ENCODE results near the gene TEX52. TPM values are rescaled to one million over a fixed set of nuclear protein-coding genes. Genes with fewer than 3 reads are reported as not detected.

Gene TEX52
- total RNA-seq, 4 donors from 2014 or later = not detected

DNA sequence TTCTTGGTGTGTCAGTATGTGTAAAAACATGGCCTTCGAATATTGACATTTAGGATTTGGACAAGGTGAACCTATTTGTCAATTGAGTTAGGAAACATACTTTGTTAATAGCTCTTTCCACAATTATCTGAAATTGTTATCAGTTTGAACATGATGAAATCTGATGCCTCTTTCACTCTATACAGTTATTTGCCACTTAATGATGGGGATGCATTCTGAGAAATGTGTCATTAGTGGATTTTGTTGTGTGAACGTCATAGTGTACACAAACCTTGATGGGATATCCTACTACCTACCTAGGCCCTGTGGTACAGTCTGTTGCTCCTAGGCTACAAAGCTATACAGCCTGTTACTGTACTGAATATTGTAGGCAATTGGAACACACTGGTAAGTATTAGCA lies 38.7 kb upstream of the TEX52 start:
- WGBS, 2 donors (ENCODE audit: low coverage in 1 of 2) = 79 to 86% methylated on average over 2 of the region's 2 CpGs
- intact Hi-C loops (cut with DNase I; ENCODE audit: low total_unique reads) = no loop called here
- in situ Hi-C loops (cut with MboI; ENCODE audit: low pct_ligation_motif_present in 1 of 4, low pct_unique_long_range_greater_than_20kb in 1 of 4, low sequenced_read_pairs in 3 of 4) = no loop called here
- TF ChIP-seq EP300 (IDR thresholded peaks at IDR 0.05; ENCODE audit: low read depth) = no peak
- TF ChIP-seq POLR2A (IDR thresholded peaks at IDR 0.05) = no peak
- TF ChIP-seq POLR2AphosphoS5 (IDR thresholded peaks at IDR 0.05) = no peak
- TF ChIP-seq, protein P1, sequence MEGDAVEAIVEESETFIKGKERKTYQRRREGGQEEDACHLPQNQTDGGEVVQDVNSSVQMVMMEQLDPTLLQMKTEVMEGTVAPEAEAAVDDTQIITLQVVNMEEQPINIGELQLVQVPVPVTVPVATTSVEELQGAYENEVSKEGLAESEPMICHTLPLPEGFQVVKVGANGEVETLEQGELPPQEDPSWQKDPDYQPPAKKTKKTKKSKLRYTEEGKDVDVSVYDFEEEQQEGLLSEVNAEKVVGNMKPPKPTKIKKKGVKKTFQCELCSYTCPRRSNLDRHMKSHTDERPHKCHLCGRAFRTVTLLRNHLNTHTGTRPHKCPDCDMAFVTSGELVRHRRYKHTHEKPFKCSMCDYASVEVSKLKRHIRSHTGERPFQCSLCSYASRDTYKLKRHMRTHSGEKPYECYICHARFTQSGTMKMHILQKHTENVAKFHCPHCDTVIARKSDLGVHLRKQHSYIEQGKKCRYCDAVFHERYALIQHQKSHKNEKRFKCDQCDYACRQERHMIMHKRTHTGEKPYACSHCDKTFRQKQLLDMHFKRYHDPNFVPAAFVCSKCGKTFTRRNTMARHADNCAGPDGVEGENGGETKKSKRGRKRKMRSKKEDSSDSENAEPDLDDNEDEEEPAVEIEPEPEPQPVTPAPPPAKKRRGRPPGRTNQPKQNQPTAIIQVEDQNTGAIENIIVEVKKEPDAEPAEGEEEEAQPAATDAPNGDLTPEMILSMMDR (IDR thresholded peaks at IDR 0.05) = no peak
- Histone ChIP-seq H3K27ac (peak overlapping the region in 1 of 4 donors; percentile 35), H3K9me3 (no peaks in the 10 kb centered on the region), H3K27me3 (no peaks in the 10 kb centered on the region), H3K36me3 (no peaks in the 10 kb centered on the region), H3K4me1 (peaks cover 0 to 21% (median 14%) of the 10 kb centered on the region in 4 donors), H3K4me3 (no peak overlapping the region)
- DNase-seq = no peak

DNA sequence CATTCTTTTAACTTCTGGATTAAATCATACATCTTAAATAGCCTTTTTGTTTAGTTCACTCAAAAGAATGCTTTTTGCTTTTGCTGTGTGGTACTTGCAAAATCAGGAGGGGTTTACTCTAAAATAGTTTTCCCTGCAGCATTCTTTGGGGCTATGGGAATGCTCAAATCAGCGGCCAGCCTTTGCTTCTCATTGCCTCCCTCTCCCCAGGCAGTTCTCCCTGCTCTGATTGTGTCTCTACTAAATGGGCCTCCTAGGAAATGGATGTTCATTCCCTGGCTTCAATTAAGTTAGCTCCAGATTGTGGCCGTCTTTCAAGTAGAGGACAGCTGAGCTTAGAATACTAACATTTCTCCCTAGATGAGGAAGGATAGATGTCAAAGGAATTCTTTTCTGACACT lies 38.2 kb upstream of the TEX52 start:
- Histone ChIP-seq H3K9me3 (no peaks in the 10 kb centered on the region), H3K36me3 (no peaks in the 10 kb centered on the region), H3K27ac (peak overlapping the region in 2 of 4 donors; percentile 24 to 35), H3K4me1 (peaks cover 3 to 24% (median 18%) of the 10 kb centered on the region in 4 donors), H3K4me3 (no peak overlapping the region), H3K27me3 (no peaks in the 10 kb centered on the region)
- intact Hi-C loops (cut with DNase I; ENCODE audit: low total_unique reads) = no loop called here
- in situ Hi-C loops (cut with MboI; ENCODE audit: low pct_ligation_motif_present in 1 of 4, low pct_unique_long_range_greater_than_20kb in 1 of 4, low sequenced_read_pairs in 3 of 4) = no loop called here
- no peak for TF ChIP-seq POLR2A (IDR thresholded peaks at IDR 0.05)
- no peak for TF ChIP-seq EP300 (IDR thresholded peaks at IDR 0.05; ENCODE audit: low read depth)
- TF ChIP-seq, protein P1 (IDR thresholded peaks at IDR 0.05) = no peak
- TF ChIP-seq POLR2AphosphoS5 (IDR thresholded peaks at IDR 0.05) = no peak
- no peak for DNase-seq
- WGBS, 2 donors (ENCODE audit: low coverage in 1 of 2) = 52 to 69% methylated on average over 2 of the region's 2 CpGs

DNA sequence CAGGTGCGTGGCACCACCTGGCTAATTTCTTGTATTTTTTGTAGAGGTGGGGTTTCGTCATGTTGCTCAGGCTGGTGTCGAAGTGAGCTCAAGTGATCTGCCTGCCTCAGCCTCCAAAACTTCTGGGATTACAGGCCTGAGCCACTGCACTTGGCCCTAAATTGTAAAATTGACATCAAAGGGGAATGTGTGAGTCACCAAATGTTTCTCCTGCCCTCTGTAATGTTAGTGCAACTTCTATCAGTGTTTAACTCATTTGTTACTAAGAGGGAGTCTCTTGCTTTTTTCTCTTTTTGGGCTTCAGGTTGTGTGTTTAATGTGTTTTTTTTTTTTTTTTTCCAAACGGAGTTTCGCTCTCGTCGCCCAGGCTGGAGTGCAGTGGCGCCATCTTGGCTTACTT lies 36.2 kb upstream of the TEX52 start:
- H3K36me3 ChIP-seq = no peaks in the 10 kb centered on the region
- peak overlapping the region; percentile 41 to 96 (median 80) for H3K27ac ChIP-seq
- no peaks in the 10 kb centered on the region for H3K9me3 ChIP-seq
- H3K27me3 ChIP-seq = no peaks in the 10 kb centered on the region
- H3K4me1 ChIP-seq = peaks cover 4 to 26% (median 19%) of the 10 kb centered on the region in 4 donors
- in situ Hi-C loops (cut with MboI; ENCODE audit: low pct_ligation_motif_present in 1 of 4, low pct_unique_long_range_greater_than_20kb in 1 of 4, low sequenced_read_pairs in 3 of 4) = no loop called here
- WGBS, 2 donors (ENCODE audit: low coverage in 1 of 2) = 84 to 100% methylated on average over 1 to 8 of the region's 8 CpGs
- intact Hi-C loops (cut with DNase I; ENCODE audit: low total_unique reads) = no loop called here
- no peak for TF ChIP-seq POLR2A (IDR thresholded peaks at IDR 0.05)
- TF ChIP-seq POLR2AphosphoS5 (IDR thresholded peaks at IDR 0.05) = peak; percentile 36 to 54 (median 49)
- no peak for DNase-seq
- no peak overlapping the region for H3K4me3 ChIP-seq

DNA sequence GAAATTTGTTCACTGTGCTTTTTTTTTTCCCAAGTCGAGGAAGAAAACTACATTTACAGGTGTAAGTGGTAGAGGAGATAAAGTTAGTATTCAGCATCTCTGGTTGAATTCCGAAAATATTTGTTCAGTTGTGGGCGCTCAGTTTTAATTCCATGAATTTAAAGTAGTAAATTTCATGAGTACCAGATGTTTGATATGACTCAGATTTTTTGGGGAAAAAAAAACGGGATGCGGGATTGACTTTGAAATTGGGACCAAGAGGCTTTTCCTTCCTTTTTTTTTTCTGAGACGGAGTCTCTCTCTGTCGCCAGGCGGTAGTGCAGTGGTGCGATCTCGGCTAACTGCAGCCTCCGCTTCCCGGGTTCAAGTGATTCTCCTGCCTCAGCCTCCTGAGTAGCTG lies 35.4 kb upstream of the TEX52 start:
- in situ Hi-C loops (cut with MboI; ENCODE audit: low pct_ligation_motif_present in 1 of 4, low pct_unique_long_range_greater_than_20kb in 1 of 4, low sequenced_read_pairs in 3 of 4) = no loop called here
- WGBS, 2 donors (ENCODE audit: low coverage in 1 of 2) = 50 to 76% methylated on average over 1 to 12 of the region's 12 CpGs
- H3K9me3 ChIP-seq = no peaks in the 10 kb centered on the region

More for the DNA sequence above, 35.4 kb upstream of the TEX52 start:
- TF ChIP-seq POLR2A (IDR thresholded peaks at IDR 0.05) (no peak), EP300 (IDR thresholded peaks at IDR 0.05; ENCODE audit: low read depth) (no peak), POLR2AphosphoS5 (IDR thresholded peaks at IDR 0.05) (no peak)
- TF ChIP-seq, protein P1 (IDR thresholded peaks at IDR 0.05) = no peak
- Histone ChIP-seq H3K4me1 (peaks cover 4 to 26% (median 19%) of the 10 kb centered on the region in 4 donors), H3K27me3 (no peaks in the 10 kb centered on the region), H3K4me3 (no peak overlapping the region), H3K27ac (peak overlapping the region; percentile 89 to 96 (median 96)), H3K36me3 (no peaks in the 10 kb centered on the region)
- no peak for DNase-seq
- intact Hi-C loops (cut with DNase I; ENCODE audit: low total_unique reads) = no loop called here
